ENCODE data around the gene RTL1. TPM values are rescaled to one million over a fixed set of nuclear protein-coding genes. Genes with fewer than 3 reads are reported as not detected.
A peak's percentile ranks its signal among the peaks of the same experiment; 100 is the strongest.

RTL1 gene
- total and polyA plus RNA-seq, 2 of the 13 experiments (the other 11 are each of a cell fraction or from before 2014, with no cell fraction given) = not detected

- TF ChIP-seq MNT (IDR thresholded peaks at IDR 0.05) = no peak
- TF ChIP-seq ZMAT5 (CRISPR knock-in tag; IDR thresholded peaks at IDR 0.05; ENCODE audit: borderline replicate concordance, low read depth) = no peak
- TF ChIP-seq IRF2 (CRISPR knock-in tag; IDR thresholded peaks at IDR 0.05) = 0 out of 2 replicates have a peak, but pooled peaks have one; percentile 47
- TF ChIP-seq ZNF503 (CRISPR knock-in tag; IDR thresholded peaks at IDR 0.05) = no peak
- no peak for TF ChIP-seq ZNF615 (CRISPR knock-in tag; IDR thresholded peaks at IDR 0.05; ENCODE audit: borderline replicate concordance)
- peak; percentile 30; the same call in 1 of the 2 replicates for TF ChIP-seq ZBTB20 (CRISPR knock-in tag; IDR thresholded peaks at IDR 0.05; ENCODE audit: borderline replicate concordance, low read depth)
- TF ChIP-seq KLF6 (CRISPR knock-in tag; IDR thresholded peaks at IDR 0.05) = 0 out of 2 replicates have a peak, but pooled peaks have one; percentile 44
- no peak for TF ChIP-seq SNAI1 (CRISPR knock-in tag; IDR thresholded peaks at IDR 0.05; ENCODE audit: borderline replicate concordance)
- TF ChIP-seq STAG1 (CRISPR knock-in tag; IDR thresholded peaks at IDR 0.05) = peak; percentile 87
- no peak for TF ChIP-seq MEIS2 (CRISPR knock-in tag; IDR thresholded peaks at IDR 0.05)
- TF ChIP-seq SAP130 (CRISPR knock-in tag; IDR thresholded peaks at IDR 0.05; ENCODE audit: low read depth) = no peak
- no peak for TF ChIP-seq MAF1 (CRISPR knock-in tag; IDR thresholded peaks at IDR 0.05; ENCODE audit: borderline replicate concordance)
- TF ChIP-seq ZNF773 (CRISPR knock-in tag; IDR thresholded peaks at IDR 0.05; ENCODE audit: borderline replicate concordance) = no peak
- no peak for TF ChIP-seq USF2 (IDR thresholded peaks at IDR 0.05; ENCODE audit: low read depth, low read length)
- TF ChIP-seq USF2 (CRISPR knock-in tag; IDR thresholded peaks at IDR 0.05; ENCODE audit: borderline replicate concordance) = no peak
- TF ChIP-seq NR3C1 (CRISPR knock-in tag; IDR thresholded peaks at IDR 0.05) = no peak
- no peak for TF ChIP-seq ZNF562 (CRISPR knock-in tag; IDR thresholded peaks at IDR 0.05; ENCODE audit: borderline replicate concordance)
- no peak for TF ChIP-seq MXD4 (CRISPR knock-in tag; IDR thresholded peaks at IDR 0.05)
- no peak for TF ChIP-seq NR1H2 (CRISPR knock-in tag; IDR thresholded peaks at IDR 0.05; ENCODE audit: borderline replicate concordance, low read depth)
- no peak for TF ChIP-seq ZNF782 (CRISPR knock-in tag; IDR thresholded peaks at IDR 0.05; ENCODE audit: borderline replicate concordance)
- TF ChIP-seq PRDM4 (CRISPR knock-in tag; IDR thresholded peaks at IDR 0.05; ENCODE audit: borderline replicate concordance) = no peak
- TF ChIP-seq SALL1 (CRISPR knock-in tag; IDR thresholded peaks at IDR 0.05) = peak; percentile 52; the same call in 1 of the 2 replicates
These were observed 52.5 kb downstream of the RTL1 start (continued) for GRCh38 chr14:100850841-100851585.
